GM12878 (cell line): ENCODE data around the gene NISCH.

Source experiments
- CREM ChIP-seq: IDR thresholded peaks from 2 replicates; pipeline ENCODE4 v1.6.1; 2014; ENCODE audit warnings: antibody characterized with exemption, low read depth
- ETV6 ChIP-seq, 2 experiments: fragments of 450-650 bp in 1 of 2; IDR thresholded peaks in 1 of 2; conservative IDR thresholded peaks in 1 of 2; 2 replicates each; pipeline ENCODE4 v1.6.1; 2014; ENCODE audit warnings: antibody characterized with exemption in 1 of 2, borderline replicate concordance in 1 of 2, low read depth in 1 of 2, mild to moderate bottlenecking in 1 of 2, moderate library complexity in 1 of 2
- YY1 ChIP-seq: IDR thresholded peaks from 2 replicates; pipeline ENCODE4 v1.6.1; 2011; ENCODE audit warnings: low read depth, mild to moderate bottlenecking, low read length
- TF ChIP-seq, protein P1 (sequence below): IDR thresholded peaks from 2 replicates; pipeline ENCODE4 v1.6.1; 2011; ENCODE audit warnings: low read depth, mild to moderate bottlenecking, low read length, moderate library complexity, borderline replicate concordance; ENCODE audit errors: extremely low read depth

DNA sequence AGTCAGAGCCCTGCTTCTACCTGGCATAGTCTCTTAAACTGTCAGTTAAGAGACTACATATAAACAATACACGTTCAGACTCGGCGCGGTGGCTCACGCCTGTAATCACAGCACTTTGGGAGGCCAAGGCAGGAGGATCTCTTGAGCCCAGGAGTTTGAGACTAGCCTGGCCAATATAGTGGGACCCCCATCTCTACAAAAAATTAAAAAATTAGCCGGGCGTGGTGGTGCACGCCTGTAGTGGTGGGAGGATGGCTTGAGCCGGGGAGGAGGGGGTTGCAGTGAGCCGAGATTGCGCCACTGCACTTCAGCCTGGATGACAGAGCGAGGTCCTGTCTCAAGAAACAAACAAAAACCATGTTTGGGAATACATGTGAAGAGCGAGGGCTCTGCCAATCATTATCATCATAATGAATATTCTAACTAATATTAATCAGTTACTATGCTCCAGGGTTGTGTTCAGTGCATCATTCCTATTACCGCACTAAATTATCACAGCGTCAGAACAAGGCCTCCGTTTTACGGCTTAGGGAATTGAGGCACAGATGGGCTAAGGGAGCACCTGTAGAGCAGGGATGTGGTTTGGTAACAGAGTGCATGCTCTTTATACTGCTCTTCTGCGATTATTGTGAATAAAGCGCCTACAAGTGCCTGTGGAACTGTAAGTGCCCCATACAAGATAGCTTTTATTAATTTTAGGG is 80.2 kb downstream of the NISCH start:
- TF ChIP-seq CREM (no peak), YY1 (no peak), ETV6 (conservative IDR thresholded peaks at IDR 0.05 in 1 of 2, IDR thresholded peaks at IDR 0.05 in 1 of 2; ENCODE audit: borderline replicate concordance in 1 of 2, low read depth in 1 of 2) (no peak)
- TF ChIP-seq, protein P1, sequence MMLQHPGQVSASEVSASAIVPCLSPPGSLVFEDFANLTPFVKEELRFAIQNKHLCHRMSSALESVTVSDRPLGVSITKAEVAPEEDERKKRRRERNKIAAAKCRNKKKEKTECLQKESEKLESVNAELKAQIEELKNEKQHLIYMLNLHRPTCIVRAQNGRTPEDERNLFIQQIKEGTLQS, result no peak
